HG03439 (cell line): Measurements from ENCODE around the gene G6PD.
"Not testable (repeated sequence)": the region's sequence is repeated elsewhere in the genome, so short reads cannot be mapped to it uniquely, and the experiment has no call there.

Experiments
- ATAC-seq: cut with Tn5 transposase; IDR thresholded peaks from one replicate; pipeline ENCODE4 v1.9.1; 2021; ENCODE audit warnings: mild to moderate bottlenecking, moderate library complexity; ENCODE audit not compliant: unreplicated experiment

G6PD gene

GRCh38 chrX:154515966-154516655 is 30.5 kb downstream of the G6PD start, which contains the start of gene FAM3A:
TSS of gene FAM3A (minus strand) at chrX:154516232. CDS start at chrX:154515772, 460 bp downstream.
- ATAC-seq, result peak; percentile 86

DNA sequence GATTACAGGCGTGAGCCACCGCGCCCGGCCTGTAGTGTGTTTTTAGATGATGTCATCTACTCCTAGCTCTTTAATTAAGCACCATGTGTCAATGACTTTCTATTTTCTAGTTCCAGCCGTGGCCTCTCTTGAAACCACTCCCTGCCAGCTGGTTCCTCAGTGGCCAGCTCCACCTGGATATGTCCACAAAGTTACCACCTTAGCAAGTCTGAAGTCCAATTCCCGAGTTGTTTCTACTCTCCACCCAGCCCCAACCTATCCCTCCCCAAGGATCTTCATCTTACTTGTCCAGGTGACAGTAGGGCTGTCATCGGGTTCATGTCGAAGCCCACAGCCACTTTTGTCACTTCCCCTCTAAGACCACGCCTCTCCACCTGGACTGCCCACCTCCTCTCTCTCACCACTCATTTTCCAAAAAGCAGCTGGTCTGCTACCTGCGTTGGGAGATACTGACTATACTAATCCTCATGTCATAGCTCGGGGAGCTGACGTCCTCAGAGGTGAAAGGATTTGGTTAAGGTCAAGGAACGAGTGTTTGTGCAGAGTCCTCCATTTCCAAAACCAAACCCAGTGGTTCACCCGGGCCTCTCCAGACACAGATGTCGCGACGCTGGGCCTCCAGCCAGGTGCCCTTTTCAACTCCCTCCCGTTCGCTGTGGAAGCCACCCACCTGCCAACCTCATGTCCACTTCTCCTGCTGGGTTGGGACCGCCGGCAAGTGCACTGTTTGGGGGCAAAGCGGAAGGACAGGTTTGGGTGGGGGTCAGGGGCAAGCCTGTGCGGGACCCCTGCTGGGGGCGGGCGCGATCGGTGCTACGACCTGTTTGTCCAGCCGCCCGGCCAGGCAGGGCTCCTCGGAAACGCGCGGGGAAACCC is 31.3 kb downstream of the G6PD start:
- no peak for ATAC-seq

DNA sequence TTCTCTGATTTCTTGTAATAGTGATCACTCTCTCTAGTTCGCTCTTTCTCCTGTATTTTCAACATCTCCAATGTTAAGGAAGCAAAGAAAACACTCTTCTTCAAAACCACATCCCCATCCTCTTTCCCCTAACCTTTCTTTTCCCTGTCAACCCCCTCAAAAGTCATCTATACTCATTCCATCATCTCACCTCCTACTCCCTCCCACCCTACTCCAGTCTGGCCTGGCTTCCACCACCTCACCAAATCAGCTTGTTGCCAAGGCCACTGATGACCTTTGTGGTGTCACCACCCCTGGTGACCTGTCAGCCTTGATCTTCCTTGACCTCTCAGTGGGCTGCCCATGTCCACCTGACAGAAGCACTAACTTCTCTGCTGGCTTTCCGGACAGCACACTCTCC is 32.9 kb downstream of the G6PD start:
- no peak for ATAC-seq

DNA sequence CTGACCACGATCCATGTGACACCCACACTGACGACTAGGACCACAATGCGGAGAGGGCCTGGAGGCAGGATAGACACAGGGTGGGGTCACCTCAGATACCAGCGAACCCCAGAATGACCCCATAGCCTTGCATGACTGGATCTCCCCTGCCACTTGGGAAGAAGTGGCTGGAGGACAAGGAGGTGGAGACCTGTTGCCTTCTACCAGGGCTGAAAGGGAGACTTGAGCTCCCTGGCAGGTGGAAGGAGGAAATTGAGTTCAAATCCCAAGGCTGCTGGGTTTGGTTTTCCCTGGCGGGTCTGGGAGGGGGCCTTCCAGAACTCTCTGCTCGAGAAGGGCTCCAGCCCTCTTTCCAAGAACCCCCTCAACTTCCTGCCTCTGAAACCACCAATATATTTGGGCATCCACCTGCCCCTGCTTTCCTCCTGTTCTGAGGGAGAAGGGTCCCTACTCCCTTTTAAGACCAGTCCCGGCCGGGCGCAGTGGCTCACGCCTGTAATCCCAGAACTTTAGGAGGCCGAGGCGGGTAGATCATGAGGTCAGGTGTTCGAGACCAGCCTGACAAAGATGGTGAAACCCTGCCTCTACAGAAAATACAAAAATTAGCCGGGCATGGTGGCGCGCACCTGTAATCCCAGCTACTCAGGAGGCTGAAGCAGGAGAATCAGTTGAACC is 33.6 kb downstream of the G6PD start:
- ATAC-seq, result no peak

- ATAC-seq, result no peak
These were observed 34.9 kb downstream of the G6PD start for GRCh38 chrX:154511761-154512160.

GRCh38 chrX:154509455-154509854 is 37.2 kb downstream of the G6PD start:
- ATAC-seq, result no peak

DNA sequence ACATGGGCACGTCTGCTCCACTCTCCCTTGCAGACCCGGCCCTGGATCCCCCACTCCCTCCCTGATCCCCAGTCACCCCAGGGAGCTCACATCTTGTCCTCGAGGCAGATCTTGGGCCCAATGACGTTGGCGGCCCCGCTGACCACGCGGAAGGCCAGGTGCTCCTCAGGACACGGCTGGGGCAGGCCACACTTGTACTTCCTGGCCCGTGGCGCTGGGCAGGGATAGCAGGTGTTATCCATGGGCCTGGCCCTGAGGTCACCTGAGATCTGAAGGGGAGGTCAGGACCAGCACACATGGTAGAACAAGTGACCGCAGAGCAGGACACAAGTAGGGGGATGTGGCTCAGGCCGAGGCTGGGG is 38.3 kb downstream of the G6PD start:
- ATAC-seq, result no peak

GRCh38 chrX:154507673-154508383 is 38.8 kb downstream of the G6PD start:
- no peak for ATAC-seq

DNA sequence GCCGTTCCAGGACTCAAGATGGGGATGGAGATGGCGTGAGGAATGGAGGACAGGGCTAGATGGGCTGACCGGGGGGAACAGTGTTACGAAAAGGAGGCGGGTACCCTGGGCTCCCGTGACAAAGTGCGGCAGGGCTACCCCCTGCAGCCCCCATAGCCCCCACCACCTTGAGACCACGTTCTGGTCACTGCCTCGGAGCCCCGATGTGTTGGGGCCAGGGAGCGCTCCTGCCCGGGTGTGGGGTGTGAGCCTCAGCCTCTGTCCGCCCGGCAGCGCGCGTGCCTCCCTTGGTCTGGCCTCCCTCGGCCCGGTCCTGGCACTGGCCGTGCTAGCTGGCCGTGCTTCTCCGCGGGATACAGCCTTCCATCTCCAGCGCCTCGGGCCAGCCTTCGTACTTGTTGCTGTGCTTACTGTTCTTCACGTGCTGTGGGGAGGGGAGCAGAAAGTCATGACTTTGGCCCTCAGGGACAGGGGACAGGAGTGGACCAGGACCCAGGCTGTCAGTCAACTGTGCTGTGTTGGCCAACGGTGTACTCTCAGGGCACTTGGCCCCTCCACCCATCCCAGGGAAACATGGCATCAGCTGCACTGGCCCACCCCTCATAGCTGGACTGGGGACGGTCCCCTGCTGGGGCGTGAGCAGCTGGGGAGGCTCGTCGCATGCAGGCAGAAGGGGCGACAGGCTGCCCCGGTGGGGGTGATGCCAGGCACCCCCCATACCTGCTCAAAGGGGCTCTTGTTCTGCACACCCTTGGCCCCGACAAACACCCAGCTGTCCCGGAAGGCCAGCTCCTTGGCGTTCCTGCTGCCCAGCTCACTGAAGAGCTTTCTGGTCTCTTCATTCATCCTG is 39.9 kb downstream of the G6PD start:
- no peak for ATAC-seq

GRCh38 chrX:154505734-154506133 is 40.9 kb downstream of the G6PD start:
- no peak for ATAC-seq

- no peak for ATAC-seq
These were observed 43.7 kb downstream of the G6PD start for GRCh38 chrX:154502989-154503388.

DNA sequence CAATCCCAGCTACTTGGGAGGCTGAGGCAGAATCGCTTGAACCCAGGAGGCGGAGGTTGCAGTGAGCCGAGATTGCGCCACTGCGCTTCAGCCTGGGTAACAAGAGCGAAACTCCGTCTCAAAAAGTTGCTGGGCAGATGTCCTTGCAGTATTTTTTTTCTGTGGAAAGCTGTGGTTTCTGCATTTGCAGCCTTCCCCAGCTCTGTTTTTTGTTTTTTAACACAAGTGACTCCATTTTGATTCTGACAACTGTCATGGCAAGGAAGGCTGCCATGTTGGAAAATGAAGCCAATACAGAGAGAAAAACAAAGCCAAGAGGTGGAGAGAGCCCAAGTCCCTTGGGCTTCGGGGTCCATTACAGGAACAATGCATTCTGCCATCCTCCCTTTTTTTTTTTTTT is 44.5 kb downstream of the G6PD start:
- ATAC-seq, result no peak

DNA sequence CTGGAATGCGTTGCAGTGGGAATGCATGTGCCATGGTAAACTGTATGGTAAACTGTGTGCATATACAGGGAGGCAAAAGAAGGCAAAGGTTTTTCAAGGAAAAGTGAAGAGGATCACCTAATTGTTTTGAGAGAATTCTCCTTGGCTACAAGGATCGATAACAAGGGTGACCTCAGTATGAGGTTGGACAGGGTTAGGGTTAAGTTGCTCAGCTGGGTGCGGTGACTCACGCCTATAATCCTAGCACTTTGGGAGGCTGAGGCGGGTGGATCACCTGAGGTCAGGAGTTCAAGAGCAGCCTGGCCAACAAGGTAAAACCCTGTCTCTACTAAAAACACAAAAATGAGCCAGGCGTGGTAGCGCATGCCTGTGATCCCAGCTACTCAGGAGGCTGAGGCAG is 45.2 kb downstream of the G6PD start:
- not testable (repeated sequence) for ATAC-seq

DNA sequence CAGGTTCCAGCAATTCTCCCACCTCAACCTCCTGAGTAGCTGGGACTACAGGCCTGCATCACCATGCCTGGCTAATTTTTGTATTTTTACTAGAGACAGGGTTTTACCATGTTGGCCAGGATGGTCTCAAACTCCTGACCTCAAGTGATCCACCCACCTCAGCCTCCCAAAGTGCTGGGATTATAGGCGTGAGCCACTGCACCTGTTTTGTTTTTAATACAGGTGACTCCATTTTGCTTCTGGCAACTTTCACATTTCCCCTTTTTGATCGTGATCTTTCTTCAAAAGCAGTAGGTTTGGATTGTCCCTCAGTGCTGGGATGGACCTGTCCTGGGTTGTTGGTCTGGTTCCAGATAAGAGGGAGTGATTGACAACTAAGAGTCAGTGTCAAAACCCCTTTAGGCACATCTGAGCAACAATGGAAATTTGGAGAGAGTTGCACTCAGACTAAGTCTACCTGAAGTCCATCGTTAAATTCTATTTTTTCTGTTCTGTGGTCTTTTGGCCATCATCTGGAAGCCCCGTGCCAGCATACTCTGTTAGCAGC is 50.0 kb downstream of the G6PD start:
- ATAC-seq, result not testable (repeated sequence)

DNA sequence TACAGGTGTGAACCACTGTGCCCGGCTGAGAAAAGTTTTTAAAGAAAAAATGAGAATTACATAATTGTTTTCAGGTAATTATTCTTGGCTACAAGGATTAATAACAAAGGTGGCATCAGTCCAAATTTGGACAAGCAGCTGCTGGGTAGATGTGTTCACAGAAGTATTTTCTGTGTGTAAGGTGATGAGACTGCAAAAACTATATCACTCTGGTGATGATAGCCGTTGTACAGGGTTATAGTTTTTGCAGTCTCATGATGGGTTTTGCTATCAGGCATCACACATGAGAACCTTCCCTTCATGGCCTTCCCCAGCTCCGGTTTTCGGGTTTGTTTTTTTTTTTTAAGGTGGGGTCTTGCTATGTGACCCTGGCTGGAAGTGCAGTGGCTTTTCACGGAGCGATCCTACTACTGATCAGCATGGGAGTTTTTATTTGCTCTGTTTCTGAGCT is 51.1 kb downstream of the G6PD start:
- ATAC-seq, result no peak

GRCh38 chrX:154494715-154495114 is 51.9 kb downstream of the G6PD start:
- ATAC-seq, result no peak

GRCh38 chrX:154490414-154491083 is 56.1 kb downstream of the G6PD start, which contains the start of gene SLC10A3:
TSS of gene SLC10A3 (minus strand) at chrX:154490629. CDS start at chrX:154488940, 1,689 bp downstream.
- peak; percentile 80 for ATAC-seq

GRCh38 chrX:154490021-154490413 is 56.6 kb downstream of the G6PD start:
- no peak for ATAC-seq

GRCh38 chrX:154489182-154489581 is 57.5 kb downstream of the G6PD start:
- ATAC-seq, result no peak
